ENCODE measurements around the gene THSD4.

DNA sequence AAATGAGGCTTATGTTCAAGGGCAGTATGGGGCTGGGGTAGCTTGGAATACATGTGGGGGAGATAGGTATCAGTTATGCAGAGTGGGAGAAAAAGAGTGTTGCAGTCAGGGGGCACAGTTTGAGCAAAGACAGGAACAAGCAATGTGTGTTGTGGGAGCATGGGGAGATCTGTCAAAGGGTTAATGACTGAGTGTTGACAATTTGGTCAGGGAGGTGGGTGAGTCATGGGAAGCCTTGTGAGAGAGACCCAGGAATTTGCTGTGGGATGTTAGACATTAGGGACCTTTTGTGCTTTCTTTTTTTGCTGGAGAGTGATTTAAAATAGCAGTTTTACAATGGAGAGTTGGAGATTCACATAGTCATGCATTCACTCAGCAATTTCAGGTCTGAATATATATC, 473.5 kb downstream of the THSD4 start:
- no peak for TF ChIP-seq POLR2A (IDR thresholded peaks at IDR 0.05)
- TF ChIP-seq, protein P1, sequence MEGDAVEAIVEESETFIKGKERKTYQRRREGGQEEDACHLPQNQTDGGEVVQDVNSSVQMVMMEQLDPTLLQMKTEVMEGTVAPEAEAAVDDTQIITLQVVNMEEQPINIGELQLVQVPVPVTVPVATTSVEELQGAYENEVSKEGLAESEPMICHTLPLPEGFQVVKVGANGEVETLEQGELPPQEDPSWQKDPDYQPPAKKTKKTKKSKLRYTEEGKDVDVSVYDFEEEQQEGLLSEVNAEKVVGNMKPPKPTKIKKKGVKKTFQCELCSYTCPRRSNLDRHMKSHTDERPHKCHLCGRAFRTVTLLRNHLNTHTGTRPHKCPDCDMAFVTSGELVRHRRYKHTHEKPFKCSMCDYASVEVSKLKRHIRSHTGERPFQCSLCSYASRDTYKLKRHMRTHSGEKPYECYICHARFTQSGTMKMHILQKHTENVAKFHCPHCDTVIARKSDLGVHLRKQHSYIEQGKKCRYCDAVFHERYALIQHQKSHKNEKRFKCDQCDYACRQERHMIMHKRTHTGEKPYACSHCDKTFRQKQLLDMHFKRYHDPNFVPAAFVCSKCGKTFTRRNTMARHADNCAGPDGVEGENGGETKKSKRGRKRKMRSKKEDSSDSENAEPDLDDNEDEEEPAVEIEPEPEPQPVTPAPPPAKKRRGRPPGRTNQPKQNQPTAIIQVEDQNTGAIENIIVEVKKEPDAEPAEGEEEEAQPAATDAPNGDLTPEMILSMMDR (IDR thresholded peaks at IDR 0.05), result no peak

Measured in thyroid gland (tissue), 4 donors.